ENCODE data around the gene LAMP2. TPM values are rescaled to one million over a fixed set of nuclear protein-coding genes. Genes with fewer than 3 reads are reported as not detected.
A peak's percentile ranks its signal among the peaks of the same experiment; 100 is the strongest.

LAMP2 gene
- total and polyA plus RNA-seq, 8 donors: 77.7 to 160 (median 94.2) TPM

DNA sequence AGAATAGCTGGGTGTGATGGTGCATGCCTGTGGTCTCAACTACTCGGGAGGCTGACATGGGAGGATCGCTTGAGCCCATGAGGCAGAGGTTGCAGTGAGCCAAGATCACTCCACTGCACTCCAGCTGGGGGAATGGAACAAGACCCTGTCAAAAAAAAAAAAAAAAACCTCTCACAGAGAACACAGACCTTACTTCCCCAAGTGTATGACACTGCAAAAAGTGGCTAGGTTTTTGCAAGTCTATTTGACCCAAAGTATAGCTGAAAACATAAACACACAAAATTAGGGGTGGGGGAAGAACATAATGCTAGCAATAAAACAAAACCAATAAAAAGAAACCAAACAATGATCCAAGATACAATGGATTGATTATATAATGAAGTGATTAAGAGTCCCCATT, 6.7 kb downstream of the LAMP2 start:
- DNase-seq (no peak), ATAC-seq (no peak)
- Histone ChIP-seq H3K27ac (peak overlapping the region in 1 of 2 donors; percentile 48), H3K4me1 (peaks cover 0 to 67% of the 10 kb centered on the region in 2 donors), H3K9me3 (no peaks in the 10 kb centered on the region), H3K27me3 (no peaks in the 10 kb centered on the region), H3K4me3 (no peak overlapping the region), H3K36me3 (no peaks in the 10 kb centered on the region)
- intact Hi-C loops (cut with DNase I): no loop called here
- TF ChIP-seq, protein P1, sequence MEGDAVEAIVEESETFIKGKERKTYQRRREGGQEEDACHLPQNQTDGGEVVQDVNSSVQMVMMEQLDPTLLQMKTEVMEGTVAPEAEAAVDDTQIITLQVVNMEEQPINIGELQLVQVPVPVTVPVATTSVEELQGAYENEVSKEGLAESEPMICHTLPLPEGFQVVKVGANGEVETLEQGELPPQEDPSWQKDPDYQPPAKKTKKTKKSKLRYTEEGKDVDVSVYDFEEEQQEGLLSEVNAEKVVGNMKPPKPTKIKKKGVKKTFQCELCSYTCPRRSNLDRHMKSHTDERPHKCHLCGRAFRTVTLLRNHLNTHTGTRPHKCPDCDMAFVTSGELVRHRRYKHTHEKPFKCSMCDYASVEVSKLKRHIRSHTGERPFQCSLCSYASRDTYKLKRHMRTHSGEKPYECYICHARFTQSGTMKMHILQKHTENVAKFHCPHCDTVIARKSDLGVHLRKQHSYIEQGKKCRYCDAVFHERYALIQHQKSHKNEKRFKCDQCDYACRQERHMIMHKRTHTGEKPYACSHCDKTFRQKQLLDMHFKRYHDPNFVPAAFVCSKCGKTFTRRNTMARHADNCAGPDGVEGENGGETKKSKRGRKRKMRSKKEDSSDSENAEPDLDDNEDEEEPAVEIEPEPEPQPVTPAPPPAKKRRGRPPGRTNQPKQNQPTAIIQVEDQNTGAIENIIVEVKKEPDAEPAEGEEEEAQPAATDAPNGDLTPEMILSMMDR (IDR thresholded peaks at IDR 0.05): no peak

DNA sequence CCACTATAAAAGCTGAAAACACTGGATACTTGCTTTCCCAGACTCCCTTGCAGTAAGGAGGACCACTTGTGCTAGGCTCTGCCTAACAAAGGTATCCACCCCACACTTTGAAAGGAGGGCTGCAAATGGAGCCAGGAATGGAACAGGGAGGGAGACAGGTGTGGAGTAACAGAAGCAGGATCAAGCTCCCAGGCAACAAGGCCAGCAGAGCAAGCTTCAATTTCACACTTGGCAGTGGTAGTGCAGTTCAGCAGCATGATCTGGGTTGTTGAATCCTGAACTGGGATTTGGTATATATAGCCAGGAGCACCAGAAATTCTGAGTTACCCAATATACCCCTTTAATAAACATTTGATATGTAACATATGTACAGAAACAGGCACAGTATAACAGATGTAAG, 9.8 kb downstream of the LAMP2 start:
- H3K27ac ChIP-seq: no peak overlapping the region
- peaks cover 0 to 7% of the 10 kb centered on the region in 2 donors for H3K36me3 ChIP-seq
- DNase-seq: no peak
- H3K4me1 ChIP-seq: peaks cover 0 to 51% of the 10 kb centered on the region in 2 donors
- TF ChIP-seq, protein P1 (IDR thresholded peaks at IDR 0.05): no peak
- H3K9me3 ChIP-seq: no peaks in the 10 kb centered on the region
- intact Hi-C loops (cut with DNase I): no loop called here
- H3K4me3 ChIP-seq: no peak overlapping the region
- ATAC-seq: no peak
- no peaks in the 10 kb centered on the region for H3K27me3 ChIP-seq

DNA sequence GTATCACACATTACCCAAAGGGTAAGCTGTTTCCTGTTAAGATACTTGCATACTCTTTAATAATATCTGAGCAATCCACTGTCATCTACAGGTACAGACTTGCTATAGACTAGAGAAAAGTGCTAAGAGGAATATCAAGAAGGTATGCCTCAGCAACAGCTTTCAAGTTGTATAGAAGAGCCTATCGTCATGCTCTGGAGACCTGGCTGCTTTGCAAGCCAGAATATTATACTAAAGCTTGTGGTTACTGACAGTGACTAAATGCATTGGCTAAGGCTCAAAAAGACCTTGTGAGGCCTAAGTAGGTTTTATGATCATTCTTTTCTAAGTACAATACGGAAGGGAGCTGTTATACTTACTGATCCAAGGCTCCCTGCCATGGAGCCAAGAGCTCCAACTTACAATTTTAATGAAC, 11.3 kb downstream of the LAMP2 start:
- peak; percentile 41 for ATAC-seq
- peak overlapping the region in 1 of 2 donors; percentile 63 for H3K27ac ChIP-seq
- H3K4me1 ChIP-seq: peaks cover 0 to 37% of the 10 kb centered on the region in 2 donors
- H3K36me3 ChIP-seq: peaks cover 0 to 16% of the 10 kb centered on the region in 2 donors
- DNase-seq: no peak
- H3K9me3 ChIP-seq: no peaks in the 10 kb centered on the region
- no peaks in the 10 kb centered on the region for H3K27me3 ChIP-seq
- TF ChIP-seq, protein P1 (IDR thresholded peaks at IDR 0.05): no peak
- intact Hi-C loops (cut with DNase I): no loop called here
- H3K4me3 ChIP-seq: no peak overlapping the region

DNA sequence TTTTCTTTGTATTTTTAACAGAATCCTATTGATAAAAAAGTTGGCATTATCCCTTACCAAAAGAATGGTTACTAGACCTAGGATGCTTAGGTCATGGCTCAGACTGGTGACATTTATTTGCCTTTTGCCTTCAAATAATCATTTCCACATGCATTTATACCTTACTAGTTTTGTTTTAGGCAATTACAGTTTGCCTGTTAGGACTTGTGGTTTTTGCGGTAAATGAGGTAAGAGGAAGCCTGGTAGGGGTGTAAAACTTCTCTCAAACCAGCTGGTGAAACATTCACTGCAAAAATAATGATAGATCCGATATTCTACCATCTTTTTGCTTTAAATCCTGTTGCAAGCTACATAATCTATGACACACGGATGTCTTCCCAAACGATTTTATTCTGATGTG, 12.1 kb downstream of the LAMP2 start:
- no peaks in the 10 kb centered on the region for H3K27me3 ChIP-seq
- H3K4me1 ChIP-seq: peaks cover 0 to 31% of the 10 kb centered on the region in 2 donors
- no peak overlapping the region for H3K4me3 ChIP-seq
- no peak for ATAC-seq
- TF ChIP-seq, protein P1 (IDR thresholded peaks at IDR 0.05): no peak
- H3K36me3 ChIP-seq: peaks cover 0 to 16% of the 10 kb centered on the region in 2 donors
- DNase-seq: no peak
- no peaks in the 10 kb centered on the region for H3K9me3 ChIP-seq
- intact Hi-C loops (cut with DNase I): no loop called here
- peak overlapping the region in 1 of 2 donors; percentile 63 for H3K27ac ChIP-seq

- H3K4me1 ChIP-seq: peaks cover 0 to 19% of the 10 kb centered on the region in 2 donors
- ATAC-seq (no peak), DNase-seq (no peak)
- no peak overlapping the region for H3K27ac ChIP-seq
- H3K4me3 ChIP-seq: no peak overlapping the region
- H3K9me3 ChIP-seq: no peaks in the 10 kb centered on the region
- intact Hi-C loops (cut with DNase I): no loop called here
- TF ChIP-seq, protein P1 (IDR thresholded peaks at IDR 0.05): no peak
- peaks cover 0 to 16% of the 10 kb centered on the region in 2 donors for H3K36me3 ChIP-seq
- no peaks in the 10 kb centered on the region for H3K27me3 ChIP-seq
Measured at GRCh38 chrX:120453985-120454384, 15.1 kb downstream of the LAMP2 start.
